ENCODE data around the gene IVD. TPM values are rescaled to one million over a fixed set of nuclear protein-coding genes. Genes with fewer than 3 reads are reported as not detected.

The IVD gene
- total RNA-seq, 2 experiments from 2014 or later = 77.7 to 79.9 TPM

GRCh38 chr15:40418126-40418525 is 12.5 kb downstream of the IVD start:
- peaks cover 19% of the 10 kb centered on the region for H3K36me3 Mint-ChIP-seq (ENCODE audit: low read depth)
- H3K9me3 Mint-ChIP-seq (ENCODE audit: insufficient read depth) = no peaks in the 10 kb centered on the region
- peaks cover 8% of the 10 kb centered on the region for H3K4me1 Mint-ChIP-seq (ENCODE audit: low read depth)
- CTCF ChIA-PET = interaction anchor here (1.2 to 11.4 kb wide), 4 partner anchors 13 to 80 kb away, joined by 4 to 109 read pairs (median 43); partner anchors contain the start of gene IVD
- POLR2A ChIA-PET = no interaction called here
- ATAC-seq (no peak), DNase-seq (no peak)
- no peak overlapping the region for H3K4me3 Mint-ChIP-seq
- H3K27ac Mint-ChIP-seq = no peak overlapping the region
- no peaks in the 10 kb centered on the region for H3K27me3 Mint-ChIP-seq (ENCODE audit: low read depth)

GRCh38 chr15:40420071-40420713 is 14.6 kb downstream of the IVD start:
- Mint-ChIP-seq H3K27ac (no peak overlapping the region), H3K9me3 (ENCODE audit: insufficient read depth) (no peaks in the 10 kb centered on the region)
- POLR2A ChIA-PET = interaction anchor here (0.6 to 2.0 kb wide), 2 partner anchors 76 to 145 kb away, joined by 3 to 5 read pairs; no protein-coding TSS in a partner anchor

GRCh38 chr15:40420793-40421192 is 15.2 kb downstream of the IVD start:
- CTCF ChIA-PET = interaction anchor here (1.0 to 11.4 kb wide), 12 partner anchors 10 to 203 kb away, joined by 3 to 109 read pairs (median 9); partner anchors contain the start of genes CCDC9B and IVD
- Mint-ChIP-seq H3K27ac (no peak overlapping the region), H3K4me1 (ENCODE audit: low read depth) (peaks cover 8% of the 10 kb centered on the region), H3K9me3 (ENCODE audit: insufficient read depth) (no peaks in the 10 kb centered on the region), H3K36me3 (ENCODE audit: low read depth) (peaks cover 3% of the 10 kb centered on the region), H3K27me3 (ENCODE audit: low read depth) (no peaks in the 10 kb centered on the region), H3K4me3 (no peak overlapping the region)
- ATAC-seq (no peak), DNase-seq (no peak)
- POLR2A ChIA-PET = interaction anchor here (0.6 to 2.0 kb wide), 2 partner anchors 76 to 145 kb away, joined by 3 to 5 read pairs; no protein-coding TSS in a partner anchor

More at GRCh38 chr15:40420071-40420713, 14.6 kb downstream of the IVD start:
- CTCF ChIA-PET = interaction anchor here (1.0 to 11.4 kb wide), 8 partner anchors 10 to 202 kb away, joined by 3 to 109 read pairs (median 10); partner anchors contain the start of gene IVD
- Mint-ChIP-seq H3K4me1 (ENCODE audit: low read depth) (peaks cover 8% of the 10 kb centered on the region), H3K36me3 (ENCODE audit: low read depth) (peaks cover 9% of the 10 kb centered on the region), H3K27me3 (ENCODE audit: low read depth) (no peaks in the 10 kb centered on the region), H3K4me3 (no peak overlapping the region)
- DNase-seq (no peak), ATAC-seq (no peak)

GRCh38 chr15:40421246-40422157 is 15.9 kb downstream of the IVD start:
- Mint-ChIP-seq H3K27me3 (ENCODE audit: low read depth) (no peaks in the 10 kb centered on the region), H3K27ac (no peak overlapping the region), H3K4me3 (no peak overlapping the region), H3K36me3 (ENCODE audit: low read depth) (peaks cover 2% of the 10 kb centered on the region), H3K9me3 (ENCODE audit: insufficient read depth) (no peaks in the 10 kb centered on the region), H3K4me1 (ENCODE audit: low read depth) (peaks cover 8% of the 10 kb centered on the region)
- CTCF ChIA-PET = interaction anchor here (0.7 to 11.4 kb wide), 30 partner anchors 8 to 204 kb away, joined by 3 to 109 read pairs (median 6); partner anchors contain the start of genes BAHD1, CCDC9B, INAFM2 and IVD
- DNase-seq (peak; percentile 86), ATAC-seq (peak; percentile 99)
- POLR2A ChIA-PET = interaction anchor here (0.9 to 2.0 kb wide), 3 partner anchors 17 to 82 kb away, joined by 3 to 5 read pairs (median 3); no protein-coding TSS in a partner anchor

GRCh38 chr15:40424483-40425115 is 19.0 kb downstream of the IVD start:
- ChIA-PET POLR2A (interaction anchor here (1.2 kb wide), 1 partner anchor 56 kb away, joined by 6 read pairs; no protein-coding TSS in a partner anchor), CTCF (interaction anchor here (0.9 to 11.4 kb wide), 5 partner anchors 15 to 93 kb away, joined by 3 to 109 read pairs (median 5); no protein-coding TSS in a partner anchor)
- no peak overlapping the region for H3K27ac Mint-ChIP-seq
- H3K36me3 Mint-ChIP-seq (ENCODE audit: low read depth) = no peaks in the 10 kb centered on the region
- H3K4me3 Mint-ChIP-seq = no peak overlapping the region
- H3K4me1 Mint-ChIP-seq (ENCODE audit: low read depth) = peaks cover 8% of the 10 kb centered on the region
- DNase-seq (no peak), ATAC-seq (no peak)
- no peaks in the 10 kb centered on the region for H3K27me3 Mint-ChIP-seq (ENCODE audit: low read depth)
- H3K9me3 Mint-ChIP-seq (ENCODE audit: insufficient read depth) = no peaks in the 10 kb centered on the region

- ATAC-seq (no peak), DNase-seq (no peak)
- H3K9me3 Mint-ChIP-seq (ENCODE audit: insufficient read depth) = no peaks in the 10 kb centered on the region
- no peak overlapping the region for H3K4me3 Mint-ChIP-seq
- no peaks in the 10 kb centered on the region for H3K27me3 Mint-ChIP-seq (ENCODE audit: low read depth)
- ChIA-PET POLR2A (interaction anchor here (0.6 kb wide), 1 partner anchor 229 kb away, joined by 4 read pairs; no protein-coding TSS in a partner anchor), CTCF (interaction anchor here (1.1 to 11.4 kb wide), 6 partner anchors 57 to 147 kb away, joined by 3 to 109 read pairs (median 6); no protein-coding TSS in a partner anchor)
- no peaks in the 10 kb centered on the region for H3K36me3 Mint-ChIP-seq (ENCODE audit: low read depth)
- H3K27ac Mint-ChIP-seq = no peak overlapping the region
- peaks cover 8% of the 10 kb centered on the region for H3K4me1 Mint-ChIP-seq (ENCODE audit: low read depth)
Observed at GRCh38 chr15:40425681-40426080, 20.1 kb downstream of the IVD start.

- DNase-seq (no peak), ATAC-seq (no peak)
- Mint-ChIP-seq H3K4me1 (ENCODE audit: low read depth) (peaks cover under 1% of the 10 kb centered on the region), H3K27ac (no peak overlapping the region), H3K9me3 (ENCODE audit: insufficient read depth) (no peaks in the 10 kb centered on the region), H3K36me3 (ENCODE audit: low read depth) (no peaks in the 10 kb centered on the region), H3K4me3 (no peak overlapping the region), H3K27me3 (ENCODE audit: low read depth) (no peaks in the 10 kb centered on the region)
- ChIA-PET POLR2A (no interaction called here), CTCF (interaction anchor here (1.9 to 11.4 kb wide), 2 partner anchors 58 to 89 kb away, joined by 8 to 109 read pairs; no protein-coding TSS in a partner anchor)
Observed at GRCh38 chr15:40427188-40427587, 21.6 kb downstream of the IVD start.

GRCh38 chr15:40428185-40428584 is 22.6 kb downstream of the IVD start:
- CTCF ChIA-PET = no interaction called here
- no peaks in the 10 kb centered on the region for H3K36me3 Mint-ChIP-seq (ENCODE audit: low read depth)

GRCh38 chr15:40429068-40429710 is 23.6 kb downstream of the IVD start:
- POLR2A ChIA-PET = no interaction called here
- DNase-seq (no peak), ATAC-seq (no peak)
- H3K27ac Mint-ChIP-seq = no peak overlapping the region
- peaks cover 3% of the 10 kb centered on the region for H3K4me1 Mint-ChIP-seq (ENCODE audit: low read depth)
- CTCF ChIA-PET = interaction anchor here (1.6 kb wide), 1 partner anchor 31 kb away, joined by 3 read pairs; no protein-coding TSS in a partner anchor
- H3K9me3 Mint-ChIP-seq (ENCODE audit: insufficient read depth) = no peaks in the 10 kb centered on the region
- no peaks in the 10 kb centered on the region for H3K36me3 Mint-ChIP-seq (ENCODE audit: low read depth)
- peaks cover under 1% of the 10 kb centered on the region for H3K27me3 Mint-ChIP-seq (ENCODE audit: low read depth)
- no peak overlapping the region for H3K4me3 Mint-ChIP-seq

More at GRCh38 chr15:40428185-40428584, 22.6 kb downstream of the IVD start:
- no peak for ATAC-seq
- POLR2A ChIA-PET = no interaction called here
- no peak overlapping the region for H3K27ac Mint-ChIP-seq
- no peaks in the 10 kb centered on the region for H3K9me3 Mint-ChIP-seq (ENCODE audit: insufficient read depth)
- peaks cover 3% of the 10 kb centered on the region for H3K4me1 Mint-ChIP-seq (ENCODE audit: low read depth)
- no peak overlapping the region for H3K4me3 Mint-ChIP-seq
- no peaks in the 10 kb centered on the region for H3K27me3 Mint-ChIP-seq (ENCODE audit: low read depth)
- DNase-seq = no peak

GRCh38 chr15:40430271-40430805 is 24.7 kb downstream of the IVD start:
- Mint-ChIP-seq H3K9me3 (ENCODE audit: insufficient read depth) (no peaks in the 10 kb centered on the region), H3K4me1 (ENCODE audit: low read depth) (peaks cover 7% of the 10 kb centered on the region), H3K27me3 (ENCODE audit: low read depth) (peaks cover 10% of the 10 kb centered on the region), H3K4me3 (no peak overlapping the region), H3K36me3 (ENCODE audit: low read depth) (no peaks in the 10 kb centered on the region), H3K27ac (no peak overlapping the region)
- CTCF ChIA-PET = interaction anchor here (0.8 to 1.6 kb wide), 3 partner anchors 9 to 92 kb away, joined by 3 to 4 read pairs (median 3); no protein-coding TSS in a partner anchor
- ATAC-seq (no peak), DNase-seq (no peak)
- POLR2A ChIA-PET = no interaction called here

Data from activated CD8-positive, alpha-beta T cell treated with anti-CD3 and anti-CD28 coated beads, Interleukin-2, amount 10 ng/mL, durations not matched to agents 7 days and 5 days (primary cell).